K562 (cell line): ENCODE data around the gene GALNT5.

Source experiments
- BHLHE40 ChIP-seq: IDR thresholded peaks from 2 replicates; pipeline ENCODE4 v1.6.1; 2011; ENCODE audit warnings: low read length, improper control_type of control experiment
- DPF2 ChIP-seq: fragments of 450-650 bp; IDR thresholded peaks from 2 replicates; pipeline ENCODE4 v1.6.1; 2016
- KLF1 ChIP-seq: fragments of 450-650 bp; IDR thresholded peaks from 2 replicates; pipeline ENCODE4 v1.6.1; 2016; ENCODE audit warnings: missing genetic modification characterization, missing compliant biosample characterization
- MTA1 ChIP-seq: fragments of 450-650 bp; IDR thresholded peaks from 2 replicates; pipeline ENCODE4 v1.6.1; 2017; ENCODE audit warnings: borderline replicate concordance
- POLR2AphosphoS2 ChIP-seq: IDR thresholded peaks from 2 replicates; pipeline ENCODE4 v1.6.1; 2012; ENCODE audit warnings: low read length, improper control_type of control experiment
- RAD21 ChIP-seq, 2 experiments: fragments of 250-450 bp in 1 of 2; fragments of 450-650 bp in 1 of 2; sonication (Bioruptor Pico) in 1 of 2; formaldehyde crosslinking in 1 of 2; IDR thresholded peaks in 1 of 2; conservative IDR thresholded peaks in 1 of 2; 2 replicates each; pipeline versions ENCODE4 v1.4.0 to v1.8.0; 2020 to 2022; ENCODE audit warnings: mild to moderate bottlenecking in 2 of 2, moderate library complexity in 1 of 2
- SIN3A ChIP-seq, 2 experiments: fragments of 150-350 bp in 1 of 2; IDR thresholded peaks; 2 replicates each; pipeline ENCODE4 v1.6.1; 2011 to 2016; ENCODE audit warnings: borderline replicate concordance in 2 of 2, low read depth in 2 of 2, low read length in 2 of 2, mild to moderate bottlenecking in 2 of 2, moderate library complexity in 2 of 2; ENCODE audit not compliant: control insufficient read depth in 1 of 2
- SNIP1 ChIP-seq: fragments of 450-650 bp; IDR thresholded peaks from 2 replicates; pipeline ENCODE4 v1.7.1; 2017; ENCODE audit warnings: low read depth, mild to moderate bottlenecking
- SRF ChIP-seq, 2 experiments: fragments of 250-450, 450-650 bp in 1 of 2; sonication (Bioruptor Pico) in 1 of 2; sonication (generic) in 1 of 2; formaldehyde crosslinking; IDR thresholded peaks; 2 replicates each; pipeline versions ENCODE4 v1.5.0 to v1.5.1; 2020 to 2022; ENCODE audit warnings: mild to moderate bottlenecking in 1 of 2, missing genetic modification reagents in 1 of 2
- TCF7L2 ChIP-seq: fragments of 150-350 bp; IDR thresholded peaks from 2 replicates; pipeline ENCODE4 v1.6.1; 2016; ENCODE audit warnings: low read depth, mild to moderate bottlenecking, low read length, moderate library complexity
- TF ChIP-seq, protein P1 (sequence below): fragments of 450-650 bp; formaldehyde crosslinking; IDR thresholded peaks from 2 replicates; pipeline ENCODE4 v1.4.0; 2020; ENCODE audit warnings: mild to moderate bottlenecking, mixed read lengths
- TF ChIP-seq, protein P2 (sequence below): fragments of 150-350 bp; IDR thresholded peaks from 2 replicates; pipeline ENCODE4 v1.6.1; 2014; ENCODE audit warnings: low read depth, mild to moderate bottlenecking, low read length, borderline replicate concordance
- TF ChIP-seq, protein P3 (sequence below): fragments of 250-450 bp; sonication (Bioruptor Pico); IDR thresholded peaks from 2 replicates; pipeline ENCODE4 v1.5.0; 2020; ENCODE audit warnings: mild to moderate bottlenecking
- TF ChIP-seq, protein P4 (sequence below), 3 experiments: IDR thresholded peaks in 2 of 3; conservative IDR thresholded peaks in 1 of 3; 2 replicates each; pipeline ENCODE4 v1.5.1; 2011 to 2012; ENCODE audit warnings: low read length in 3 of 3, mild to moderate bottlenecking in 3 of 3, control low read depth in 2 of 3, improper control_type of control experiment in 1 of 3, inconsistent platforms in 1 of 3, low read depth in 1 of 3, mixed read lengths in 1 of 3, moderate library complexity in 1 of 3; ENCODE audit not compliant: insufficient read depth in 2 of 3

DNA sequence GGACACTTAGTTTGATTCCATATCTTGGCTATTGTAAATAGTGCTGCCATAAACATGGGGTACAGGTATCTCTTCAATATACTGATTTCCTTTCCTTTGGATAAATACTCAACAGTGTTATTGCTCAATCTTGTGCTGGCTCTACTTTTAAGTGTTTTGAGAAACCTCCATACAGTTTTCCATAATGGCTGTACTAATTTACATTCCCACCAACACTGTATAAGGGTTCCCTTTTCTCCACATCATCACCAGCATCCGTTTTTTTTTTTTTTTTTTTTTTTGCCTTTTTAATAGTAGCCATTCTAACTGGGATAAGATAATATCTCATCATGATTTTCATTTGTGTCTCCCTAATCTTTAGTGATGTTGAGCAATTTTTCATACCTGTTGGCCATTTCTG is 29.9 kb upstream of the GALNT5 start:
- TF ChIP-seq BHLHE40, result no peak
- TF ChIP-seq SRF (CRISPR knock-in tag; IDR thresholded peaks at IDR 0.05), result no peak
- TF ChIP-seq, protein P1, sequence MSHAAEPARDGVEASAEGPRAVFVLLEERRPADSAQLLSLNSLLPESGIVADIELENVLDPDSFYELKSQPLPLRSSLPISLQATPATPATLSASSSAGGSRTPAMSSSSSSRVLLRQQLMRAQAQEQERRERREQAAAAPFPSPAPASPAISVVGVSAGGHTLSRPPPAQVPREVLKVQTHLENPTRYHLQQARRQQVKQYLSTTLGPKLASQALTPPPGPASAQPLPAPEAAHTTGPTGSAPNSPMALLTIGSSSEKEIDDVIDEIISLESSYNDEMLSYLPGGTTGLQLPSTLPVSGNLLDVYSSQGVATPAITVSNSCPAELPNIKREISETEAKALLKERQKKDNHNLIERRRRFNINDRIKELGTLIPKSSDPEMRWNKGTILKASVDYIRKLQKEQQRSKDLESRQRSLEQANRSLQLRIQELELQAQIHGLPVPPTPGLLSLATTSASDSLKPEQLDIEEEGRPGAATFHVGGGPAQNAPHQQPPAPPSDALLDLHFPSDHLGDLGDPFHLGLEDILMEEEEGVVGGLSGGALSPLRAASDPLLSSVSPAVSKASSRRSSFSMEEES (CRISPR knock-in tag), result no peak
- no peak for TF ChIP-seq RAD21 (CRISPR knock-in tag; conservative IDR thresholded peaks at IDR 0.05 in 1 of 2, IDR thresholded peaks at IDR 0.05 in 1 of 2)
- TF ChIP-seq POLR2AphosphoS2, result no peak
- no peak for TF ChIP-seq SIN3A (IDR thresholded peaks at IDR 0.05; ENCODE audit: borderline replicate concordance in 2 of 2, control insufficient read depth in 1 of 2, low read depth in 2 of 2, low read length in 2 of 2)
- no peak for TF ChIP-seq TCF7L2
- TF ChIP-seq DPF2, result 0 out of 2 replicates have a peak, but pooled peaks have one; percentile 17
- no peak for TF ChIP-seq SNIP1
- TF ChIP-seq, protein P2, sequence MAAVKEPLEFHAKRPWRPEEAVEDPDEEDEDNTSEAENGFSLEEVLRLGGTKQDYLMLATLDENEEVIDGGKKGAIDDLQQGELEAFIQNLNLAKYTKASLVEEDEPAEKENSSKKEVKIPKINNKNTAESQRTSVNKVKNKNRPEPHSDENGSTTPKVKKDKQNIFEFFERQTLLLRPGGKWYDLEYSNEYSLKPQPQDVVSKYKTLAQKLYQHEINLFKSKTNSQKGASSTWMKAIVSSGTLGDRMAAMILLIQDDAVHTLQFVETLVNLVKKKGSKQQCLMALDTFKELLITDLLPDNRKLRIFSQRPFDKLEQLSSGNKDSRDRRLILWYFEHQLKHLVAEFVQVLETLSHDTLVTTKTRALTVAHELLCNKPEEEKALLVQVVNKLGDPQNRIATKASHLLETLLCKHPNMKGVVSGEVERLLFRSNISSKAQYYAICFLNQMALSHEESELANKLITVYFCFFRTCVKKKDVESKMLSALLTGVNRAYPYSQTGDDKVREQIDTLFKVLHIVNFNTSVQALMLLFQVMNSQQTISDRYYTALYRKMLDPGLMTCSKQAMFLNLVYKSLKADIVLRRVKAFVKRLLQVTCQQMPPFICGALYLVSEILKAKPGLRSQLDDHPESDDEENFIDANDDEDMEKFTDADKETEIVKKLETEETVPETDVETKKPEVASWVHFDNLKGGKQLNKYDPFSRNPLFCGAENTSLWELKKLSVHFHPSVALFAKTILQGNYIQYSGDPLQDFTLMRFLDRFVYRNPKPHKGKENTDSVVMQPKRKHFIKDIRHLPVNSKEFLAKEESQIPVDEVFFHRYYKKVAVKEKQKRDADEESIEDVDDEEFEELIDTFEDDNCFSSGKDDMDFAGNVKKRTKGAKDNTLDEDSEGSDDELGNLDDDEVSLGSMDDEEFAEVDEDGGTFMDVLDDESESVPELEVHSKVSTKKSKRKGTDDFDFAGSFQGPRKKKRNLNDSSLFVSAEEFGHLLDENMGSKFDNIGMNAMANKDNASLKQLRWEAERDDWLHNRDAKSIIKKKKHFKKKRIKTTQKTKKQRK, result no peak
- TF ChIP-seq, protein P3, sequence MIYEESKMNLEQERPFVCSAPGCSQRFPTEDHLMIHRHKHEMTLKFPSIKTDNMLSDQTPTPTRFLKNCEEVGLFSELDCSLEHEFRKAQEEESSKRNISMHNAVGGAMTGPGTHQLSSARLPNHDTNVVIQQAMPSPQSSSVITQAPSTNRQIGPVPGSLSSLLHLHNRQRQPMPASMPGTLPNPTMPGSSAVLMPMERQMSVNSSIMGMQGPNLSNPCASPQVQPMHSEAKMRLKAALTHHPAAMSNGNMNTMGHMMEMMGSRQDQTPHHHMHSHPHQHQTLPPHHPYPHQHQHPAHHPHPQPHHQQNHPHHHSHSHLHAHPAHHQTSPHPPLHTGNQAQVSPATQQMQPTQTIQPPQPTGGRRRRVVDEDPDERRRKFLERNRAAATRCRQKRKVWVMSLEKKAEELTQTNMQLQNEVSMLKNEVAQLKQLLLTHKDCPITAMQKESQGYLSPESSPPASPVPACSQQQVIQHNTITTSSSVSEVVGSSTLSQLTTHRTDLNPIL (CRISPR knock-in tag), result no peak
- TF ChIP-seq, protein P4, sequence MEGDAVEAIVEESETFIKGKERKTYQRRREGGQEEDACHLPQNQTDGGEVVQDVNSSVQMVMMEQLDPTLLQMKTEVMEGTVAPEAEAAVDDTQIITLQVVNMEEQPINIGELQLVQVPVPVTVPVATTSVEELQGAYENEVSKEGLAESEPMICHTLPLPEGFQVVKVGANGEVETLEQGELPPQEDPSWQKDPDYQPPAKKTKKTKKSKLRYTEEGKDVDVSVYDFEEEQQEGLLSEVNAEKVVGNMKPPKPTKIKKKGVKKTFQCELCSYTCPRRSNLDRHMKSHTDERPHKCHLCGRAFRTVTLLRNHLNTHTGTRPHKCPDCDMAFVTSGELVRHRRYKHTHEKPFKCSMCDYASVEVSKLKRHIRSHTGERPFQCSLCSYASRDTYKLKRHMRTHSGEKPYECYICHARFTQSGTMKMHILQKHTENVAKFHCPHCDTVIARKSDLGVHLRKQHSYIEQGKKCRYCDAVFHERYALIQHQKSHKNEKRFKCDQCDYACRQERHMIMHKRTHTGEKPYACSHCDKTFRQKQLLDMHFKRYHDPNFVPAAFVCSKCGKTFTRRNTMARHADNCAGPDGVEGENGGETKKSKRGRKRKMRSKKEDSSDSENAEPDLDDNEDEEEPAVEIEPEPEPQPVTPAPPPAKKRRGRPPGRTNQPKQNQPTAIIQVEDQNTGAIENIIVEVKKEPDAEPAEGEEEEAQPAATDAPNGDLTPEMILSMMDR (IDR thresholded peaks at IDR 0.05 in 2 of 3, conservative IDR thresholded peaks at IDR 0.05 in 1 of 3; ENCODE audit: insufficient read depth in 2 of 3, low read depth in 1 of 3, low read length in 3 of 3), result no peak
- TF ChIP-seq KLF1, result no peak
- no peak for TF ChIP-seq MTA1
